ENCODE results near the gene TRAF6. TPM values are rescaled to one million over a fixed set of nuclear protein-coding genes. Genes with fewer than 3 reads are reported as not detected.

TRAF6 gene
- total and polyA plus RNA-seq, 9 of the 15 experiments (the other 6 are each of a cell fraction or from before 2014, with no cell fraction given): 2.0 to 13.1 (median 8.2) TPM

- 0% methylated on average over 3 of the region's 3 CpGs for WGBS (ENCODE audit: insufficient coverage, low coverage, missing lambda C conversion rate)
Measured at GRCh38 chr11:36463781-36464180, 46.3 kb downstream of the TRAF6 start.

More at GRCh38 chr11:36463781-36464180, 46.3 kb downstream of the TRAF6 start:
- BruUV-seq (replicated peaks): no TSS peak
- Histone ChIP-seq H3K9me1 (ENCODE audit: control insufficient read depth, insufficient read depth, low read length) (no peaks in the 10 kb centered on the region), H3K4me1 (replicated peaks in 1 of 2; ENCODE audit: control insufficient read depth in 2 of 2, insufficient read depth in 2 of 2, low read length in 2 of 2) (no peaks in the 10 kb centered on the region), H3K9me3 (replicated peaks; ENCODE audit: control insufficient read depth, insufficient read depth, low read depth, low read length) (no peaks in the 10 kb centered on the region), H2AFZ (ENCODE audit: low read depth, low read length) (no peak overlapping the region), H3K27ac (ENCODE audit: extremely low read depth, low read depth, low read length) (no peak overlapping the region), H4K20me1 (replicated peaks; ENCODE audit: control insufficient read depth, insufficient read depth, low read length) (no peaks in the 10 kb centered on the region), H3K79me2 (ENCODE audit: control insufficient read depth, insufficient read depth, low read length) (no peaks in the 10 kb centered on the region), H3K4me3 (no peak overlapping the region), H3K27me3 (ENCODE audit: control insufficient read depth in 2 of 2, insufficient read depth in 2 of 2, low read length in 2 of 2) (peaks cover 11 to 38% of the 10 kb centered on the region in 2 experiments; a peak in 4 of 5 replicates), H3K9ac (ENCODE audit: insufficient read depth in 1 of 2, low read depth in 2 of 2, low read length in 2 of 2) (no peak overlapping the region), H3K4me2 (ENCODE audit: insufficient read depth, low read length) (no peak overlapping the region), H3K36me3 (ENCODE audit: control insufficient read depth, insufficient read depth, low read length) (no peaks in the 10 kb centered on the region)
- in situ Hi-C loops (cut with MboI): no loop called here
- ChIA-PET POLR2A (interaction anchor here (0.6 kb wide), 1 partner anchor 170 kb away, joined by 3 read pairs; no protein-coding TSS in a partner anchor), CTCF (ENCODE audit: low intra/inter-chr PET ratio) (no interaction called here)
- intact Hi-C loops (cut with micrococcal nuclease): no loop called here
- ATAC-seq (no peak), FAIRE-seq (no peak), DNase-seq (ENCODE audit: extremely low read depth in 1 of 4, low spot score in 3 of 4) (no peak)
- TF ChIP-seq CGGBP1 (CRISPR knock-in tag; IDR thresholded peaks at IDR 0.05) (no peak), E2F4 (CRISPR knock-in tag; IDR thresholded peaks at IDR 0.05; ENCODE audit: low read depth) (no peak), ZBTB26 (CRISPR knock-in tag; IDR thresholded peaks at IDR 0.05) (no peak), ZC3H4 (CRISPR knock-in tag; IDR thresholded peaks at IDR 0.05; ENCODE audit: borderline replicate concordance) (no peak)
